GM12801 (cell line): ENCODE results near the gene IDI1.

Experiments used
- TF ChIP-seq, protein P1 (sequence below): IDR thresholded peaks from one replicate; pipeline ENCODE4 v1.5.1; 2011; ENCODE audit warnings: control low read depth; ENCODE audit not compliant: insufficient read length; ENCODE audit errors: extremely low read depth

The IDI1 gene

DNA sequence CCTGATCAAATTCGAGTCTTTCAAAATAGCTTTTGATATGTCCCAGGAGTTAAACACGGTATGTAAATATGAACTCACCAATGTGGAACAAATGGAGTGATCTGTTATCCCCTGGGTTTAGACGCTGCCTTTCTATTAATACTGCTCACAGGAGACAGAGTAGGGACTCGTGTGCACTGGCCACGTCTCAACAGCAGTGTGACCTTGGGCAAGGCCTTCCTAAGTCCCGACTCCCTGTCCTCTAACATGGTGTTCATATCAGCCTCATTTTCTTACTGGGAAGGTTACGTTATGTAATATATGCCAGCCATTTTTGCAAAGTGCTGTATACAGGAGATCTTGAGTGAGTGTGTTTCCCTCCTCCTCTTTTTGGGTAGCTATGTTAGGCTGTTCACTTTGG is 9.1 kb upstream of the IDI1 start:
- TF ChIP-seq, protein P1, sequence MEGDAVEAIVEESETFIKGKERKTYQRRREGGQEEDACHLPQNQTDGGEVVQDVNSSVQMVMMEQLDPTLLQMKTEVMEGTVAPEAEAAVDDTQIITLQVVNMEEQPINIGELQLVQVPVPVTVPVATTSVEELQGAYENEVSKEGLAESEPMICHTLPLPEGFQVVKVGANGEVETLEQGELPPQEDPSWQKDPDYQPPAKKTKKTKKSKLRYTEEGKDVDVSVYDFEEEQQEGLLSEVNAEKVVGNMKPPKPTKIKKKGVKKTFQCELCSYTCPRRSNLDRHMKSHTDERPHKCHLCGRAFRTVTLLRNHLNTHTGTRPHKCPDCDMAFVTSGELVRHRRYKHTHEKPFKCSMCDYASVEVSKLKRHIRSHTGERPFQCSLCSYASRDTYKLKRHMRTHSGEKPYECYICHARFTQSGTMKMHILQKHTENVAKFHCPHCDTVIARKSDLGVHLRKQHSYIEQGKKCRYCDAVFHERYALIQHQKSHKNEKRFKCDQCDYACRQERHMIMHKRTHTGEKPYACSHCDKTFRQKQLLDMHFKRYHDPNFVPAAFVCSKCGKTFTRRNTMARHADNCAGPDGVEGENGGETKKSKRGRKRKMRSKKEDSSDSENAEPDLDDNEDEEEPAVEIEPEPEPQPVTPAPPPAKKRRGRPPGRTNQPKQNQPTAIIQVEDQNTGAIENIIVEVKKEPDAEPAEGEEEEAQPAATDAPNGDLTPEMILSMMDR = no peak

DNA sequence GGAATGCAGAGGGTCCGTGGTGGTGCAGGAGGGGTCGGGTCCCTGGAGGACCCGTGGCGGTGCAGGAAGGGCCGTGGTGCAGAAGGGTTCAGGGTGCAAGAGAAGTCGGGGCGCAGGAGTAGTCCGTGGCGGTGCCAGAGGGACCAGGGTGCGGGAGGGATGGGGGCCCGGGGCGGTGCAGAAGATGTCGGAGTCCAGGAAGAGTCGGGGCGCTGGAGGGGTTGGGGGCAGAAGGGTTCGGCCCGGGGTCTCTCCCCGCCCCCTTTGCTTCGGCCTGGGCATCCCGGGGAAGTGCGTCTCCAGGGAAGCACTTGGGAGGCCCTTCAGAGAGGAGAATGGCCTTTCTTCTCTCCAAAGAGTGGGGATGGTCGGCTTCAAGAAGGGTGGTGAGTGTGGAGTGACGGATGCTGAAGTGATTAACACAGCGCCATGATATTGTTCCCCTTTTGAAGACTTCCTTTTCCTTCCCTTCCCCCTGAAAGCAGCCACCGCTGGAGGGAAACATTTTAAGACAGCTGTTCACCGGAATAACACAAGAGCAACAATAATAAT is 8.3 kb upstream of the IDI1 start:
- TF ChIP-seq, protein P1 = no peak

DNA sequence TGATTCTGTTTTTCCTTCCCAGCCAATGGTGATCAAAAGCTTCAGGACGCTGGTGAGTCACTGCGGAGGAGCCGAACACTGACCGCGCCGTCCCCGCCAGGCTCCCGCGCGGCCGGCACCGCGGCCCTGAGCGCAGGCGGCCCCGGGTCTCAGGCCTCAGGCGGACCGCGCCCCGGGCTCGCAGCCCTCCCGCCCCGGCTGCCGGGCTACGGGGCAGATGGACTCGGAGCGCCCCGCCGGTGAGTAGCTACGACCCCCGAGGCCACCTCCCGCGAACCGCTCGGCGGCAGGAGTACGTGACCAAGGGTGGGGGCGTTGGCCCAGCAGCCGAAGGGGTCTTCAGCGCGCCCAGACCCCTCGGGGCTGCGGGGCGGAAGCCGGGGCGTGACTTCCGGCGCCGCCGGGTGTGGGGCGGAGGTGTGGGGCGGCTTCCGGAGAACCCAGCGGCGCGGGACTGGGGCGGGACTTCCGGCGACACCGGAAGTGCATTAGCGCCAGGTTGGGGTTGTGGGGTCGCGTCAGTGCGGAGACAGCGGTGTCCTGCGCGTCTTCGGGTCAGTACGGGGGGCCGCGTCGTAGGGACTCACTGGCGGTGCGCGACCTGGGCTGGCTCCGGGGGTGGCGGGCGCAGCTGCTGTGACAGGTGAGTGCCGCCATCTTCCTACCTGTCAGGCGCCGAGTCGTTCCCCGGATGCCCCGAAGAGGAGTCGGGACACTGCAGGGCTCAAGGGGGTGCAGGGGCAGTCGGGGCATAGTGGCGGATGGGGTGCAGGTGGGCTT is 7.6 kb upstream of the IDI1 start, which contains the start of gene WDR37:
Gene WDR37 (plus strand): TSS at position 60 of the 780 bp plus-strand sequence. CDS start 15,771 bp downstream, outside the sequence.
- TF ChIP-seq, protein P1 = no peak

DNA sequence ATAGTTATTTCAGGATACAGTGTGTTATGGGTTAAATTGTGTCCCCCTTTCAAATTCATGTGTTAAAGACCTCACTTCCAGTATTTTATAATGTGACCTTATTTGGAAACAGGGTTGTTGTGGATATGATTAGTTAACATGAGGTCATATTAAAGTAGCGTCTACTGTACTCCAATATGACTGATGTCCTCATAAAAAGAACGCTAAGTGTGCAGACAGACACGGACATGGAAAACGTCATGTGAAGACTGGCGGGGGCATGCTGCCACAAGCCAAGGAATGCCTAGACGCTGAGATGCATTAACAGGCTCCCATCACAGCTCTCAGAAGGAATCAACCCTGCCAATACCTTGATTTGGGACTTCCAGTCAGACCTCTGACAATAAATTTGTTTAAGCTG is 5.8 kb upstream of the IDI1 start:
- TF ChIP-seq, protein P1 = no peak

DNA sequence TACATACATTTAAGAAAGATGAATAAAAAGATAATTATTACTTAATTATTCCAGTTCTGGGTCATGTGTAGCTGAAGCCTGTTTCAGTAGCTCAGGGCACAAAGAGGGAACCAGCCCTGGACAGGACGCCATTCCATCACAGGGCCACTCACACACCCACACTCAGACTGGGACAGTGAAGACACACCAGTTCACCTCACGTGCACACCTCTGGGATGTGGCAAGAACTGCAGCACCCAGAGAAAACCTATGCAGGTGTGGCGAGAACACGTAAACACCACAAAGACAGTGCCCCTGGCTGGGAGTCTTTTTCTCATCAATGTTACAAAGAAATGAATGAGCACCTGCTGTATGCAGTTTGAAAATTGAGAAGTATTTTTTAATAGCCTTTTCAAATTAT is 1.6 kb upstream of the IDI1 start:
- TF ChIP-seq, protein P1 = no peak

DNA sequence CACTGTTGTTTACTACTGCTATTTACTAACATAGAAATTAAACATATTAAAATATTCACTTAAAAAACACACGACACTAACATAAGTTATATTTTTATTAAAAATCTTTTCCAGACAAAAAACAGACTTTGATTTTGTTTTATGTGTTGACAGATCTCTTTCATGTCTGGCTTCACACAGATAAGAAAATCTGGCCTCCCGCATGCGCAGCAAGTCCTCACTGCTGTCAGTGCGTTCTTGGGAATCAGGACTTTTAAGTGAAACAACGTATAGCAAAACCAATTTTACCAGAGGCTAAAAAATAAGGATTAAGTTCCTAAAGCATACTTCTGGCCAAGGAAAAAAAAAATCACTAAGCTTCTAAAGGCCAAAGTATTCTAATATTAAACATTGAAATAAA is 1.2 kb upstream of the IDI1 start:
- TF ChIP-seq, protein P1 = no peak

DNA sequence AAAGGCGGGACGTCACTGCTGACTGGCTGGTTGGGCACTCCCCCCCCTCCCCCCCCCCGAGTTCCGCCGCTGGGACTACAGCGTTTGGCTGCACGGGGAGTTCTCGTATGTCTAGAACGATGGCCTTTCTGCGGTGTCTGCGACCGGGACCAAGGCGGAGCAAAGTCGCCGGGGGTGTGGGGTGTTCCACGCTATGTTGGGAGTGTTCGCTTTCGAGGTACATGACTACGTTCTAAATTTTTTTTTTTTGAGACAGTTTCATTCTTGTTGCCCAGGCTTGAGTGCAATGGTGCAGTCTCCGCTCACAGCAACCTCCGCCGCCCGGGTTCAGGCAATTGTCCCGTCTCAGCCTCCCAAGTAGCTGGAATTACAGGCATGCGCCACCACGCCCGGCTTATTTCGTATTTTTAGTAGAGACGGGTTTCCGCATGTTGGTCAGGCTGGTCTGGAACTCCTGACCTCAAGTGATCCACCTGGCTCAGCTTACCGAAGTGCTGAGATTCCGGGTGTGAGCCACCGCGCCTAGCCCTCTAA is 573 bp upstream of the IDI1 start:
- TF ChIP-seq, protein P1 = no peak
